HepG2 (cell line): ENCODE results near the gene HRH3. TPM values are rescaled to one million over a fixed set of nuclear protein-coding genes. Genes with fewer than 3 reads are reported as not detected.

ENCODE experiments used
- ARID3A ChIP-seq: IDR thresholded peaks from 2 replicates; pipeline ENCODE4 v1.6.1; 2012; ENCODE audit warnings: low read depth, low read length, improper control_type of control experiment
- CHD4 ChIP-seq: fragments of 200-600 bp; sonication (generic); IDR thresholded peaks from 2 replicates; pipeline ENCODE4 v1.7.0; 2017; ENCODE audit warnings: mild to moderate bottlenecking, low read length, borderline replicate concordance
- FOXO1 ChIP-seq: sonication (generic); formaldehyde crosslinking; IDR thresholded peaks from 2 replicates; pipeline ENCODE4 v1.4.0; 2020; ENCODE audit warnings: missing genetic modification reagents
- GTF2F1 ChIP-seq: fragments of 150-350 bp; IDR thresholded peaks from 2 replicates; pipeline ENCODE4 v1.6.1; 2014; ENCODE audit warnings: low read length
- HMG20B ChIP-seq: conservative IDR thresholded peaks from 2 replicates; pipeline ENCODE4 v1.6.1; 2016; ENCODE audit warnings: missing genetic modification reagents, missing compliant biosample characterization
- KDM5A ChIP-seq: fragments of 200-600 bp; sonication (generic); IDR thresholded peaks from 2 replicates; pipeline ENCODE4 v1.7.0; 2018; ENCODE audit warnings: antibody characterized with exemption, mild to moderate bottlenecking, low read length, borderline replicate concordance
- MTA1 ChIP-seq: sonication (generic); formaldehyde crosslinking; IDR thresholded peaks from 2 replicates; pipeline ENCODE4 v1.4.0; 2020; ENCODE audit warnings: missing genetic modification reagents, mild to moderate bottlenecking, borderline replicate concordance
- NBN ChIP-seq: fragments of 450-650 bp; conservative IDR thresholded peaks from 2 replicates; pipeline ENCODE4 v1.6.1; 2017
- RFX5 ChIP-seq: IDR thresholded peaks from 2 replicates; pipeline ENCODE4 v1.6.1; 2011; ENCODE audit warnings: low read depth, low read length, improper control_type of control experiment
- SNAPC4 ChIP-seq: sonication (generic); formaldehyde crosslinking; IDR thresholded peaks from 2 replicates; pipeline ENCODE4 v1.4.0; 2020; ENCODE audit warnings: mild to moderate bottlenecking, missing genetic modification reagents
- TBX3 ChIP-seq: fragments of 450-650 bp; IDR thresholded peaks from 2 replicates; pipeline ENCODE4 v1.6.1; 2017; ENCODE audit warnings: antibody characterized with exemption, mild to moderate bottlenecking, inconsistent platforms, borderline replicate concordance
- TMF1 ChIP-seq: sonication (generic); formaldehyde crosslinking; IDR thresholded peaks from 2 replicates; pipeline ENCODE4 v1.8.1; 2022; ENCODE audit warnings: low read depth, missing genetic modification reagents
- YEATS4 ChIP-seq: sonication (generic); formaldehyde crosslinking; IDR thresholded peaks from 2 replicates; pipeline ENCODE4 v1.4.0; 2020; ENCODE audit warnings: missing genetic modification reagents, borderline replicate concordance
- ZFY ChIP-seq: sonication (generic); formaldehyde crosslinking; IDR thresholded peaks from 2 replicates; pipeline ENCODE4 v1.4.0; 2020; ENCODE audit warnings: missing genetic modification reagents
- polyA plus RNA-seq, 8 experiments: library from polyadenylated mRNA; depleted of rRNA in 3 of 8; stranded (reverse) in 7 of 8; unstranded in 1 of 8; fragments of >200 nt; fragmentation: Illumina TruSeq in 4 of 8; extraction: Trizol in 4 of 8; gene quantifications; 2 replicates each; pipeline versions ENCODE4 v1.2.1 to v1.2.3, GENCODE V29; 2011 to 2016; ENCODE audit warnings: low read depth in 4 of 8, missing spikeins in 1 of 8, mixed read lengths in 1 of 8; ENCODE audit not compliant: insufficient read depth in 1 of 8
- total RNA-seq, 5 experiments: library from RNA; depleted of rRNA; stranded (reverse); fragments of >200 nt; fragmentation: Illumina TruSeq; extraction: Trizol; gene quantifications; 2 replicates each; pipeline ENCODE4 v1.2.3, GENCODE V29; 2016; ENCODE audit warnings: low read depth in 1 of 5
- TF ChIP-seq, protein P1 (sequence below): sonication (generic); formaldehyde crosslinking; IDR thresholded peaks from 2 replicates; pipeline ENCODE4 v1.8.1; 2023; ENCODE audit warnings: mild to moderate bottlenecking, inconsistent platforms, moderate library complexity, missing genetic modification reagents, borderline replicate concordance
- TF ChIP-seq, protein P2 (sequence below): sonication (generic); formaldehyde crosslinking; IDR thresholded peaks from 2 replicates; pipeline ENCODE4 v1.9.0; 2021; ENCODE audit warnings: mild to moderate bottlenecking, missing genetic modification reagents

Gene HRH3
- total and polyA plus RNA-seq, 2 of the 13 experiments (the other 11 are each of a cell fraction or from before 2014, with no cell fraction given), result 0.18 TPM; not detected in 1

DNA sequence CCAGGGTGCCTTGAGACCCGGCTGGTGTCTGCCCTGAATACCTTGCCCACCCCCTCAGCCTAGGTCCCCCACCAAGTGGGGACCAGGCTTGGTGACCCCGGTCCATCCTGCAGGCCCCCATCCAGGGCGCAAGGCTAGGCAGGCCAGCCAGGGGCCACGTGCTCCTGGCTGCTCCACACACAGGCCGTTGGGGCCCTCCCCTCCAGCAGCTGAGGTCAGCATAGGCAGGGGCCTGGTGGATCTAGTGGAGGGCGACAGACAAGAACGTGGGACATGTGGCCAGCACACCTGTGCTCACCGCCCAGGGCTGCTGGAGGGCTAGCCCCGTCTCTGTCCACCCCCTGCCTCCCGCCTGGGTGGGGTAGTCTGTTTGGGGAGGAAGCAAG lies 7.5 kb upstream of the HRH3 start (continued):
- no peak for TF ChIP-seq SNAPC4
- TF ChIP-seq MTA1 (CRISPR knock-in tag), result no peak; the same call in 1 of the 2 replicates
- no peak for TF ChIP-seq TBX3
- no peak for TF ChIP-seq NBN
- TF ChIP-seq ZFY (CRISPR knock-in tag), result peak; percentile 43; the same call in 1 of the 2 replicates
- no peak for TF ChIP-seq RFX5
- no peak; the same call in 1 of the 2 replicates for TF ChIP-seq TMF1
- TF ChIP-seq, protein P1, sequence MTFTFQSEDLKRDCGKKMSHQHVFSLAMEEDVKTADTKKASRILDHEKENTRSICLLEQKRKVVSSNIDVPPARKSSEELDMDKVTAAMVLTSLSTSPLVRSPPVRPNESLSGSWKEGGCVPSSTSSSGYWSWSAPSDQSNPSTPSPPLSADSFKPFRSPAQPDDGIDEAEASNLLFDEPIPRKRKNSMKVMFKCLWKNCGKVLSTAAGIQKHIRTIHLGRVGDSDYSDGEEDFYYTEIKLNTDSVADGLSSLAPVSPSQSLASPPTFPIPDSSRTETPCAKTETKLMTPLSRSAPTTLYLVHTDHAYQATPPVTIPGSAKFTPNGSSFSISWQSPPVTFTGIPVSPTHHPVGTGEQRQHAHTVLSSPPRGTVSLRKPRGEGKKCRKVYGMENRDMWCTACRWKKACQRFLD, result no peak
- no peak for TF ChIP-seq ARID3A
- TF ChIP-seq CHD4, result no peak
- TF ChIP-seq HMG20B, result no peak
- TF ChIP-seq, protein P2, sequence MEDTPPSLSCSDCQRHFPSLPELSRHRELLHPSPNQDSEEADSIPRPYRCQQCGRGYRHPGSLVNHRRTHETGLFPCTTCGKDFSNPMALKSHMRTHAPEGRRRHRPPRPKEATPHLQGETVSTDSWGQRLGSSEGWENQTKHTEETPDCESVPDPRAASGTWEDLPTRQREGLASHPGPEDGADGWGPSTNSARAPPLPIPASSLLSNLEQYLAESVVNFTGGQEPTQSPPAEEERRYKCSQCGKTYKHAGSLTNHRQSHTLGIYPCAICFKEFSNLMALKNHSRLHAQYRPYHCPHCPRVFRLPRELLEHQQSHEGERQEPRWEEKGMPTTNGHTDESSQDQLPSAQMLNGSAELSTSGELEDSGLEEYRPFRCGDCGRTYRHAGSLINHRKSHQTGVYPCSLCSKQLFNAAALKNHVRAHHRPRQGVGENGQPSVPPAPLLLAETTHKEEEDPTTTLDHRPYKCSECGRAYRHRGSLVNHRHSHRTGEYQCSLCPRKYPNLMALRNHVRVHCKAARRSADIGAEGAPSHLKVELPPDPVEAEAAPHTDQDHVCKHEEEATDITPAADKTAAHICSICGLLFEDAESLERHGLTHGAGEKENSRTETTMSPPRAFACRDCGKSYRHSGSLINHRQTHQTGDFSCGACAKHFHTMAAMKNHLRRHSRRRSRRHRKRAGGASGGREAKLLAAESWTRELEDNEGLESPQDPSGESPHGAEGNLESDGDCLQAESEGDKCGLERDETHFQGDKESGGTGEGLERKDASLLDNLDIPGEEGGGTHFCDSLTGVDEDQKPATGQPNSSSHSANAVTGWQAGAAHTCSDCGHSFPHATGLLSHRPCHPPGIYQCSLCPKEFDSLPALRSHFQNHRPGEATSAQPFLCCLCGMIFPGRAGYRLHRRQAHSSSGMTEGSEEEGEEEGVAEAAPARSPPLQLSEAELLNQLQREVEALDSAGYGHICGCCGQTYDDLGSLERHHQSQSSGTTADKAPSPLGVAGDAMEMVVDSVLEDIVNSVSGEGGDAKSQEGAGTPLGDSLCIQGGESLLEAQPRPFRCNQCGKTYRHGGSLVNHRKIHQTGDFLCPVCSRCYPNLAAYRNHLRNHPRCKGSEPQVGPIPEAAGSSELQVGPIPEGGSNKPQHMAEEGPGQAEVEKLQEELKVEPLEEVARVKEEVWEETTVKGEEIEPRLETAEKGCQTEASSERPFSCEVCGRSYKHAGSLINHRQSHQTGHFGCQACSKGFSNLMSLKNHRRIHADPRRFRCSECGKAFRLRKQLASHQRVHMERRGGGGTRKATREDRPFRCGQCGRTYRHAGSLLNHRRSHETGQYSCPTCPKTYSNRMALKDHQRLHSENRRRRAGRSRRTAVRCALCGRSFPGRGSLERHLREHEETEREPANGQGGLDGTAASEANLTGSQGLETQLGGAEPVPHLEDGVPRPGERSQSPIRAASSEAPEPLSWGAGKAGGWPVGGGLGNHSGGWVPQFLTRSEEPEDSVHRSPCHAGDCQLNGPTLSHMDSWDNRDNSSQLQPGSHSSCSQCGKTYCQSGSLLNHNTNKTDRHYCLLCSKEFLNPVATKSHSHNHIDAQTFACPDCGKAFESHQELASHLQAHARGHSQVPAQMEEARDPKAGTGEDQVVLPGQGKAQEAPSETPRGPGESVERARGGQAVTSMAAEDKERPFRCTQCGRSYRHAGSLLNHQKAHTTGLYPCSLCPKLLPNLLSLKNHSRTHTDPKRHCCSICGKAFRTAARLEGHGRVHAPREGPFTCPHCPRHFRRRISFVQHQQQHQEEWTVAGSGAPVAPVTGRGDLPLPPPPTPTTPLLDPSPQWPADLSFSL (CRISPR knock-in tag), result 0 out of 2 replicates have a peak, but pooled peaks have one; percentile 40
- TF ChIP-seq KDM5A, result no peak
- TF ChIP-seq GTF2F1, result no peak
- TF ChIP-seq FOXO1 (CRISPR knock-in tag), result no peak
- TF ChIP-seq YEATS4, result no peak
